GM18508 (cell line): ENCODE measurements around the gene COIL.
A peak's percentile ranks its signal among the peaks of the same experiment; 100 is the strongest.

Source experiments
- ATAC-seq: cut with Tn5 transposase; IDR thresholded peaks from one replicate; pipeline ENCODE4 v1.9.1; 2021; ENCODE audit warnings: moderate number of reproducible peaks; ENCODE audit not compliant: insufficient read depth, unreplicated experiment

Gene COIL

DNA sequence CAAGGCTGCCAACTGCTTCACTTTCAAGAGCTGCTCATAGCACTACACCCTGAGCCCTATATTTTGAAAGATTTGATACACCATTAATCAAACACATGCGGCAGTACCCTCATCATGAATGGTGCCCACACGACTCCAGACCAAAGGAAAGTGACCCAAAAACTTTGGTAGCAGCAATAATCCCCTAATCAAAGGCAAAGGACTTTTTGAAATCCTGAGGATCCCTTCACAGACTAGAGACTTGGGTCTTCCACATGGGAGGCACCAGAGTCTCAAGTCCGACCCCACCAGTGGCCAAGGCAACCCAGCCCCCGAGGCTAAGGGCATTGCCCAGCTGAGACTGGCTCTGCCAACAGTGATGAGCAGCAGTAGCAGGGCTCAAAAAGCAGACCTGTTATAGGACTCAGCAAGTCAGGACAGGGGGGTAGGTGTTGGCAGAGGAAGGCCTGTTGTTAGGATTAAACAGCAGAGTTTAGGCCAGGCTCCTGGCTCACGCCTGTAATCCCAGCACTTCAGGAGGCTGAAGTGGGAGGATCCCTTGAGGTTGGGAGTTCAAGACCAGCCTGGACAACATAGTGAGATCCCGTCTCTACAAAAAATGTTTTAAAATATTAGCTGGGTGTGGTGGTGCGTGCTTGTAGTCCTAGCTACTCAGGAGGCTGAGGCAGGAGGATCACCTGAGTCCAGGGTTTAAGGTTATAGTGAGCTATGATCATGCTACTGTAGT lies 50.2 kb downstream of the COIL start:
- no peak for ATAC-seq

DNA sequence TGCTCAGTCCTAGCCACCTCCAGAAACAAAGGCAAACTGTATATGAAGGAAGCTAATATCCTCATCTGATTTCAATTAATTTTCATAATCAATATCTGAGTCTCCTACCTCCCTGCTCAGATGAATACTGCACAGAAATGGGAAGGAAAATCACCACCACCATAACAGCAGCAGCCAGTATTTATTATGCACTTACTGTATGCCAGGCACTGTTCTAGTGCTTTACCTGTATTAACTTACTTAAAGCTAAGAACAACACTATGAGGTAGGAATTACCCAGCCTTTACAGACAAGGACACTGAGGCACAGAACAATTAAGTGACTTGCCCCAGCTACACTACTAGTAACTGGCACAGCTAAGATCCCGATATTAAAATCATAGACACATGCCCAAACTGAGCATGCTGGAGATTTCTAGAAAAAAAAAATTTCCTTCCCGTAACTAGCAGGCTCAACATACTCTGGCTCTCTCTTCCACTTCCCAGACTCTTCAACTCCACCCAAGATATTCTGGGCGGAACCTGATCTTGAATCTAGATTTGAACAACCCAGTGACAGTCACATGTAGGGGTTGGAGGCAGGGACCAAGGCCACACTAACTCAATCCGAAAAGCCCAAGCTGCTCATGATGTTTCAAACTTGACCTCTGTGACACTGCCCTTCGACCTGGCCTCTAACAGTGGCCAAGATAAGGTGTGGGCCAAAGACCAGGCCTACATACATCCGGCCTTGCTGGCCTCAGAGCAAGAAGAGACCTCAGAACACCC lies 50.9 kb downstream of the COIL start:
- ATAC-seq = no peak

DNA sequence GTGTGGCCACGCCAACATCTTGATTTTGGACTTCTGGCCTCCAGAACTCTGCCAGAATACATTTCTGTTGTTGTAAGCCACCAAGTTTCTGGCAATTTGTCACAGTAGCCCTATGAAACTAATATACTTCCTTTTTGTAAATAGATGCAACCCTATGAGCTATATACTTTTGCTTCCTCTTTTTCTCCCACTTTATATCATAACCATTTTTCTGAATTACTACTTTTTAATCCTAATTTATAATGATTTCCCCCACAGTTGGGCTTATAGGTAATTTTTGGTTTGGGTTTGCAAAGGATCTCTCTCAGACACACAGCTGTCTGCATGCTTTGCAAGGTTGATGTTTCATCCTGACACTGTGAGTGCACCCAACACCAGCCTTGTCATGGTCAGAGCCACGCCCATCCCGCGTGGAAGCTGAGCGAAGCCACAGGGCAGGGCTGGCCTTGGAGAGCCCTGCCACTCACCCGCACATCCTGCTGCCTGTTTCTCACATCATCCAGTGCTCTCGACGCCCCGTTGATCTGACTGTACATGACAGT lies 52.8 kb downstream of the COIL start:
- peak; percentile 46 for ATAC-seq

DNA sequence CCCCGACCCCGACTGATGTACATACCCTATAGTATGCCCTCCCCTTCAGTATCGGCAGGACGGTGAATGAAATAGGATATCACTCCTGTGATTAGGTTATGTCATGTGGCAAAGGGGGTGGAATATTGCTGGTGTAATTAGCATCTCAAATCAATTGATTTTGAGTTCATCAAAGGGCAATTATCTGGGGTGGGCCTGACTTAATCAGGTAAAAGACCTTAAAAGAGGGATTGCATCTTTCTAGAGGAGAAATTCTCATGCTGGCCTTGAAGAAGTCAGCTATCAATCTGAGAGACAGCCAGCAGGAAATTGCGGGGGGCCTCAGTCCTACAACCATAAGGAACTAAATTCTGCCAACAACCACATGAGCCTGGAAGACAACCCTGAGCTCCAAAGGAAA lies 57.3 kb downstream of the COIL start:
- ATAC-seq = no peak

DNA sequence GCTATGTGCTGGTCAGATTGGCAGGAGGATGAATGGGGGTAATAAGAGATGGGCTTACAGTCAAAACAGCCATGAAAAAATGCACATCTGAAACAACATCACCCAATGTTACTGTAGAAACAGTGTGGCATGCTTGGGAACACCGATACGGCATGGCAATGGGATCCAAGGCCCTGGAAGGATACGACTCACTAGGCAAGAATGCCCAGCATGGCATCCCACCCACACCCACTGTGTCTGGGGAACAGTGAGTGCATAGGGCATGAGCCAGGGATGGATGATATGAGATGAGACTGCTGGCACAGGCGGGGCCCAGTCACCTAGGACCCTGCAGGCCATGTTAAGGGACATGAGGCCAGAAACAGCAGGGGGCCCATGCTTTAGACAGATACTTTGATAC lies 58.5 kb downstream of the COIL start:
- no peak for ATAC-seq

DNA sequence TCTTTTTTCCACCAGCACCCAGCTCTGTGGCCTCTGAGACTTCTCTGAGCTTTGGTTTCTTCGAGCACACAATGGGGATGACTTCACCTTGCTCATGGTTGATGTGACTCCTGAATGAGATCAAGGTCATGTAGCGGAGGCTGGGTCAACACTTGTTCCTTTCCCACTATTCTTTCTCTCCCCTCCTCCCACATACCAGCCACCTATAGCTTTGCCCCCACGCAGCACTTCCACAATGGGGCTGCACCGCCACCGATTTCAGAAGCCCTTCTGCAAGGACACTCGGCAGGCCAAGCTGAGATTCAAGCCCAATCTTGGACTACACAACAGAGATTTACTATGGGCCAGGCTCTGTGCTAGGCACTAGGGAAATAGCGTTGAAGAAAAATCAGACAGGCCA lies 61.4 kb downstream of the COIL start:
- no peak for ATAC-seq

DNA sequence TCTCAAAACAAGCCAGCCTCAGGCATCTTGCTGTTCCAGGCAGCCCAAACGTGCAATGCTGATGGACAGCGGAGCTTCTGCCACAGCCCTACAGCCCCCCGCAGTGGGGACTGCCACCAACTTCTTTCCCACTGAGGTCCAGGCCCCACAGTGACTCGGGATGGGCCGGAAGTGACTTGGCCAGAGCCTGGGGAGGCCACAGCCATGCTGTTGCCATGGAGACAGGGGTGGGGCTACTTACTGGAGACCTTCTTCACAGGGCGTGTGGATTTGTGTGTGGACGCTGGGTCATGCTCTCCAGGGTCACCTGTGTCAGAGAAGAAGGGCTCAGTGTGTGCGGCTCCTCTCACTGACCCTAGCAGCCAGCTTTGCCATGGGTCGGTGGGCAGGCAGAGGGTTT lies 62.0 kb downstream of the COIL start:
- ATAC-seq = no peak

DNA sequence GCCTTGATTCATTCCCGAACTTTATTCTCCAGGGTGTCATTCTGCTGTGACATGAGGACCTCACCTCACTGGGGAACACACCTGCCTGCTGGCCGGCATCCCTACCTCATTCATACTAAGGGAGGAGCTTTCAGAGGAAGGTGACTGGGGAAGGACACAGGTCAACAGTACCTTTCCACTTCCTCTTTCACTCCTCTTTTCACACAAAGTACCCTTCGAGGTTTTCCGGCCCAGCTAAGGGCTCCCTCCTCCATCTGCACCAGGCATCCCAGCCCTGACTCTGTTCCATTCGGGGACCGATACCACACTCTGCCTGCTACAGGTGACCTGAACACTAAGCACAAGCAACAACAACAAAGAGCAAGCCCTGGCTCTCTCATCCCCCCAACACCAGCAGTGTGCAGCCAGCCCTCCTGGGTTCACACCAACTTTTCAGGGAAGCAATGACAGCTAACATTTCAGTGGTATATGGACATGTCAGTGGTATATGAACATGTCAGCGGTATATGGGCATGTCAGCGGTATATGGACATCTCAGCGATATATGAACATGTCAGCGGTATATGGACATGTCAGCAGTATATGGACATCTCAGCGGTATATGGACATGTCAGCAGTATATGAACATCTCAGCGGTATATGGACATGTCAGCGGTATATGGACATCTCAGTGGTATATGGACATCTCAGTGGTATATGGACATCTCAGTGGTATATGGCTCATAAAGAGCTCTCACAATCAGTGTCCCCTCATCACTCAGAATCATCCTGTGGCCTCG lies 63.0 kb downstream of the COIL start:
- no peak for ATAC-seq

DNA sequence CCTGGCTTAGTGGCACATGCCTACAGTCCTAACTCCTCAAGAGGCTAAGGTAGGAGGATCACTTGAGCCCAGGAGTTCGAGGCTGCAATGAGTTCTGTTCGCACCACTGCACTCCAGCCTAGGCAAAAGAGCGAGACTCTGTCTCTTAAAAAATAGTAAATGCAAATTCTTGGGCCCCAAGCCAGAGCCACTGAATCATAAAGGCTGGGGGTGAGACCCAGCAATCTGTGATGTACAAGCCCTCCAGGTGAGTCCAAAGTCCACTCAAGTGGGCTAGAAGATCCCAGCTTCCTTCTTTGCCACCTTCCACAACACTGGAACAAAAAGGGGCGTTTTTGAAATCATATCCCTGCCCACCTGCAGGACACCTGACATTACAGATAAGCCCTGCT lies 63.9 kb downstream of the COIL start:
- ATAC-seq = no peak

DNA sequence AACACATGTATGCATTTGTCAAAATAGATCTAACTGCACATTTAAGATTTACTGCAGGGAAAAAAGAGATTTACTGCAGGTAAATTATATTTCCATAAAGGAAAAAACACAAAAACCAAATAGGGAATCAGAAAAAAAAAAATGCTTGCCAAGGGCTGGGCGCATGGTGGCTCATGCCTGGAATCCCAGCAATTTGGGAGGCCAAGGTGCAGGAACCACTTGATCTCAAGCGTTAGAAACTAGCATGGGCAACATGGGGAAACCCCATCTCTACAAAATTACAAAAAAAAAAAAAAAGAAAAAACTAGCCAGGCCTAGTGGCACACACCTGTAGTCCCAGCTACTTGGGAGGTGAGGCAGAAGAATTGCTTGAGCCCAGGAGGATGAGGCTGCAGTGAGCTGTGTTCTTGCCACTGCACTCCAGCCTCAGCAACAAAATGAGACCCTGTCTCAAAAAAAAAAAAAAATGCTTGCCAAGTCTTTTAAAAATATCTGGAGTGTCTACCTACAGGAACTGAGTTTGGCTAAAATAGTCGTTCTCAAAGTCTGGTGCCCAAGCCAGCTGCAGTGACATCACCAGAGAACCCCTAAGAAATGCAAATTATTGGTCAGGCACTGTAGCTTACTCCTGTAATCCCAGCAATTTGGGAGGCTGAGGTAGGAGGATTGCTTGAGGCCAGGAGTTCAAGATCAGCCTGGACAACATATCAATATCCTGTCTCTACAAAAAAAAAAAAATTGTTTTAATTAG lies 64.5 kb downstream of the COIL start:
- no peak for ATAC-seq

DNA sequence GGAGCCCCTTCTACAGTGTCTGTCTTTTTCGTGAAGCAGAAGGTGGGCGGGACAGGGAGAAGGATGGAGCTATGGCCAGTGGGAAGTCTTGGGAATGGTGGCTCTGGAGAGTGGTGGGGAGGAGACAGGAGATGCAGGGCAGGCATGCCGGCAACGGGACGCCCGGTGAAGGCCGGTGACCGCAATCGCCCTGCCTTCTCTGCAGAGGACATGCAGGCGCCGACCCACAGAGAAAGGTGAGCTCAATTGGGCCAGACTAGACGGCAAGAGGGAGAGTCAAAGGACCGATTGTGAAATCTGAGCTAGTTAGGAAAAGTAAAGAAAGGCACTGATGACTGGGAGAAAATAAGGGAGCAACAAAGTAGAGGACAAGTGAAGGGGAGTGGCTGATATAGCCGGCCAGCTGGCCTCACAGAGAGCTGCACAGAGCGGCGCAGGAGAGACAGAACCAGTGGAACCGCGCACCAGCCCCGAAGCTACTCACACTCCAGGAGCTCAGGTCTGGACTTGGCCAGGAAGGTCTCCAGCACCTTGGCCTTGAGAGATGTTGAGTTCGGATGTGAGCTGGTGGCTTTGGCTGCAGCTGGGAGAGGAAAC lies 65.9 kb downstream of the COIL start:
- no peak for ATAC-seq

DNA sequence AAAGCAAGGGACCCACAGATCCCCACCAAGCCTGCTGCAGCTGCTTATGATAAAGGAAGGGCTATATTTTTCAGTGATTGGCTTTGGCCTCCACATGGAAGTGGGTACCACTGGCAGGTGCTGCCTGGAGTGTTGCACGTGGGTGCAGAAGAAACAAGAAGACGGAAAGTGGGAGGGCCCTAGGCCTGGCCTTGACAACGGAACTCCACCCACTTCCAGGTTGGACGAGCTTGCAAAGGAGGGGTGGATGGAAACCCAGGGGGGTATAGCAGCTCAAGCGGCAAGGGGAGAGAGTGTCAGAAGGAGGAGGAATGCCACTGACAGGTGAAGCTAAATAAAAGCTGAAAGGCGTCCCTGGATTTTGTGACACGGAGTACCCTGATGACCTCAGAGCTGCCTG lies 67.3 kb downstream of the COIL start:
- ATAC-seq = no peak

DNA sequence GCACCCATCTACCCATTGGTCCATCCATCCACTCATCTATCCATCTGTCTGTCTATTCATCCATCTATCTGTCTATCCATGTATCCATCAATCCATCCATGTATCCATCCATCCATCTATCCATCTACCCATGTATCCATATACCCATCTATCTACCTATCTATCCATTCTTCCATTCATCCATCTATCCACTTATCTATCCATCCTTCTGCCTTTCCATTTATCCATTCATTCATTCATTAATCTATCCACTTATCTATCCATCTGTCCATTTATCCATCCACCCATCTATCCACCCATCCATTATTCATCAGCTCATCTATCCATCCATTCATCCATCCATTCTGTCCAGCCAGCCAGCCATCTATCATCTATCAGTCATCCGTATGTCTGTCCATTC lies 68.5 kb downstream of the COIL start:
- ATAC-seq = no peak

DNA sequence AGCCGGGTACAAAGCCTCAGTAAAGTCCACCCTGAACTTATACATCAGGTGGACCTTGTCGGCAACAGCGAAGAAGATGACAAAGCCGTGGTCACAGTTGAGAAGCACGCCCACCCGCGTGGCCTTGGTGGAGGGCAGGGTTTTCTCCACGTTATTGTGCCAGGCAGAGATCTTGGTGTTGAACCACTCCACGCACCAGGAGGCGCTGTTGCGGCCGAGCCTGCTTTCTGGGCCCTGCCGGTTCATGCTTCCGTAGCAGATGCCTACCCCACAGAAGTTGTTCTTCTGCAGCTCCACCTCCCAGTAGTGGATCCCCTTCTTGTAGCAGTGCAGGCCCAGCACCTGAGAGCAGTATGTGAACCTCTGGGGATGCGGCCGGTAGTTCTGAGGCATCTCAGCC lies 69.1 kb downstream of the COIL start:
- no peak for ATAC-seq

DNA sequence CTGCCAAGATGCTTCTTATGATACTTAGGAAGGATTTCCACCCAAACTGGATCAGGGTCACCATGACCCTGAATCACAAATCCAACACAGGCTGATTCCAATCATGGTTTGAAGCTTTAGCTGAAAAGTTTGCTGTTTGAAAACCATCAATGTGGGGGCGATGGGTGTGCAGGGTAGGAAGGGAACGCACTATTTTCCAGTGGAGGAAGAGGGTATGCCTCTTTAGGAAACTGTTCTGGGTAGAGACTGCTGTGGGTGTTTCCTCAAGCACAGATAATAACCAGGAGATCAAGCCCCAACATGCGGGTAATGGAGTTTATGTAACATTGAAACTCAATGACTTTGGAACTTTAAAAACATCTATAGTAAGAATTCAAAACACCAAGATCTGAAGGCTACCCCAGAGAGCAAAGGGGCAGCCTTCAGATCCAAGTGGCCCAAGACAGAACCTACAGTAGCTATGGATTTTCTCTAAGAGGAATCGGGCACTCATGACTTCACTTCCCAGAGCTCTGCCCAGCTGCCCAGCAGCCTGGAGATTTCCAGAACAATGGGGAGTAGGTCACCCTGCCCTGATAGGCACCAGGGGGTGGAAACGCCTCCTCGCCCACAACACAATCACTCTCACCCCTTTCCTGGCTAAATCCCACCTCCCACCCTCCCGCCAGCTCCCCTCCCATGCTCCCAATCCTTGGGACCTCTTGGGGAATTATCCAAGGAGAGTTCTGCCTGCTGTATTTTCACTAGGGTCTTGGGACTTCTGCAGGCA lies 69.8 kb downstream of the COIL start:
- no peak for ATAC-seq

DNA sequence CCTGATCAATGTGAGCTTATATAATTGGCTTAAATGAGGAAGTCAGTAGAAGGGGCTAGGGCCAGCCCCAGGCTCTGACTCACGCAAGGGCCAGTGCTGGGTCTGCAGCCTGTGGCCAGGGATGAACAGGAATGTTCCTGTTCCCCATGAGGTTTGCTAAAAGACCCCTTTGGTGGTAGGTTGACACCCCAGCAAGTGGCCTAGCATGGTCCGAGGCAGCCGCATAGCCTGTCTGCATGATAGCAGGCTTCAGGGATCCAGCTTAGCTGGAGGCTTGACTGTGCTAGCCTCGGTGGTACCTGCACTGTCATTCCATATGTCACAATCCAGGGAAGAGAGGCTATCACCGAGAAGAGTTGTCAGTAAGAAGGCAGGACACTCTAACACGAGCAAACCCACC lies 70.5 kb downstream of the COIL start:
- no peak for ATAC-seq
